GM18511 (cell line): ENCODE results near the gene PLAGL2.
"Not testable (repeated sequence)": the region's sequence is repeated elsewhere in the genome, so short reads cannot be mapped to it uniquely, and the experiment has no call there.

ENCODE experiments used
- ATAC-seq: cut with Tn5 transposase; IDR thresholded peaks from one replicate; pipeline ENCODE4 v1.9.1; 2021; ENCODE audit warnings: mild to moderate bottlenecking, moderate library complexity; ENCODE audit not compliant: unreplicated experiment

PLAGL2 gene

DNA sequence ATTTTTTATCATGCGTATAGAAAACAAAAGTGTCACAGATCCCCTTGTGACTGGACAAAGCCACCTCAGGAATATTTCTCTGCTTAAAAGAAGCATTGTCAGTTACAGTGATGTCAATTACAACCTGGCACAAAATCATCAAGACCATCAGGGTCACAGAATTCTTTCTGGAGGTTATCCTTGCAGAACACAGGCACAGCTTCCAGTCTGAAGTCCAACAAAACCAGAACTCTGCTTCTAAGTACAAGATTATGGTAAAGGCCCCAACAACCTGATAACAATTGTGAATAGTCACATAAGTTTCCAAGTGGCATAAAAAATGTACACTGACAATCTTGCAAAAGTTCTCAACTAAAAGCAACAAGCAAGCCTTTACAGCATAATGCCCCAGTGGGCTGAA, 21.0 kb downstream of the PLAGL2 start:
- ATAC-seq = no peak

DNA sequence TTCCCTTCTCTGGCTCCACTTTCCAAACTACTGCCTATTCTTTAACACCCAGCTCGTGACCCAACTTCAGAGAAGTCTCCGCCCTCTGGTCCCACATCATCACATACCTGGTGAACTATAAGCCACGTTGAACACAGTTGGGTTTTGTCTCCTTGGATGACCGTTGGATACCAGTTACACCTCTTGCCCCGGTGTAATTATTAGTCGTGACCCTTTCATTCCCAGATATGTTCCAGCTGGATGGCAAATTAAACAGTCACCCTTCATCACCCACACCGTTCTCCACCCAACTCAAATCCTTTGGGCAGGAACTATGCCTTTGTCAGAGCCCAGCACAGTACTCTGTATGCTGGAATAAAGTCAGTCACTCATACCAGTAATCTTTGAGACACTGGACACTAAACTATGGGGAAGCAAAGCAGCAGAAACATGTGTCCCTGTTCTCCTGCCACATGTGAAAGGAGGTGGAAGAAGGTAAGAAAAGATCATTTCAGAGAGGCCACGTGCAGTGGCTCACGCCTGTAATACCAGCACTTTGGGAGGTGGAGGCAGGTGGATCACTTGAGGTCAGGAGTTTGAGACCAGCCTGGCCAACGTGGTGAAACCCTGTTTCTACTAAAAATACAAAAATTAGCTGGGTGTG, 22.5 kb downstream of the PLAGL2 start:
- ATAC-seq = no peak

DNA sequence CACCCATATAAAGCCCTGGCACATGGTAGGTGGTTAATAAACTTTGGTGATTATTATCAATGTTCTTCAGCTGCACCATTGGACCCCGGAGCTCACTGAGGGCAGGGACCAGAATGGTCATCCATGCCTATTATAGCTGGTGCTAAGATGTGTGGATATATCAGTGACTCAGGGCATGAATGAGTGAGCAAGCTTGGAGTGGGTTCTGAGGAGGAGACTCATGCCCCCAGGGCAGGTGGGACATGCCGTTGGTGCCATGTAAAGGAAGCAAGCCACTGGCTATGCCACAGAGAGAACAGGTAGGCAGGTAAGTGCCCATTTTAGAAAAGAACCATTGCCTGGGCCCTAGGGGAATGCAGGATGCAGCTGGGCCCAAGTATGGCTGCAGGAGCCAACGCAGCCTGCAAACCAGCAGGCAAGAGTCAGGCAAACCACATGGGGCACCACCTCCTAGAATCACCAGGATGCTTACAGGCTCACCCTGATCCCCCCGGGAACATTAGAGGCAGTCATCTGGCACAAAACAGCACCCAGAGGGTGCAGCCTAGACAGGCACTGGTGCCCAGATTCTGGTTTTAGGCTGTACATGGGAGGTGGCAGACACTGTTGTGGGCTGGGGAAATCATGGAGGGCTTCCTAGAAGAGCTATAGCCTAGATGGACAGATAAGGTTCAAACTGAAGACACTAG, 23.5 kb downstream of the PLAGL2 start:
- ATAC-seq = no peak

DNA sequence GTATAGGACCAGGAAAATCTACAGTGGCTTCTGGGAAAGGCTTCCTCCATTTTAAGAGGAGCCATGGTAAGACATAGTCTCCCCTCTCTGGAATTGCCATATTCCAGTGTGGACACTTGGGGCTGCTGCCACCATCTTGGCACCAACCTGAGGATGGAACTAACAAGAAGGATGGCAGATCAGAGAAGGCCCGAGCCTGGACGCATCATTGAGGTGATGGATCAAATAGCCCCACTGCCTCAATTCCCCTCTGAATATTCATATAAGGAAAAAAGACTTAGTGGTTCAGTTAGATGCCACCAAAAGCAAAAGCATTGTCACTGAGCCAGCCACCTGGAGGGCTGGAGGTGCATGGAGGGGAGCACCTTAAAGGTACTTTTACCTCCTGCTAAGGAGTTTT, 25.9 kb downstream of the PLAGL2 start:
- no peak for ATAC-seq

DNA sequence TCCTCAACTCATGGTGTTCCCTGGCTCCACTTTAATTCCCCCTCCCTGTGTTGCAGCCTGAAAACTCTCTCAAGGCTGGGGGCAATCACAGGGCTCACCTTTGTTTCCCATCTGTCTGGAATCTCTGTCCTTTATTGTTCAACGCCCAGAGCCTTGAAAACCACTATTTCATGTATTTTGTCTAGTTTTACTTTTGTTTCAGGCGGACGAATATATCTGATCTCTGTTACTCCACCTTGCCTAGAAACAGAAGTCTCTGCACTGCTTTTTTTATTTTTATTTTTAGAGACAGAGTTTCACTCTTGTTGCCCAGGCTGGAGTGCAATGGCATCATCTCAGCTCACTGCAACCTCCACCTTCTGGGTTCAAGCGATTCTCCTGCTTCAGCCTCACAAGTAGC, 27.6 kb downstream of the PLAGL2 start:
- no peak for ATAC-seq

DNA sequence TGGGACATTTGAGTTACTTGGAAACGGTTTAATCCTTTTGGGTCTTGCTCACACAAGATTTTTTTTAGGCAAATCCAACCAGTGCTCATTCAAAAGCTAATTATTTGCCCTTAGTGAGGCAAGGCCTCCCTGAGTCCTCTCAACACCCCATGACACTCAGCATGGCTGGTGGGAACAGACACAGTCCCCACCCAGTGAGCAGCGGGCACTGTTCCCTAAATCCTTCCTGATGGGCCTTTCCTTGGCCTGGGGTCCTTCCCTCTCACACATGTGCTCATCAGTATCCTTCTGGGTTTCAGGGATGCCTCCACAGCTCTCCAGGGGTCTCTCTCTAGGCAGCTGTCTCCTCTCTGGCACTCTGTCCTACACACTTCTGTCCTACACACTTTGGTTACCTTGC, 28.0 kb downstream of the PLAGL2 start:
- no peak for ATAC-seq

DNA sequence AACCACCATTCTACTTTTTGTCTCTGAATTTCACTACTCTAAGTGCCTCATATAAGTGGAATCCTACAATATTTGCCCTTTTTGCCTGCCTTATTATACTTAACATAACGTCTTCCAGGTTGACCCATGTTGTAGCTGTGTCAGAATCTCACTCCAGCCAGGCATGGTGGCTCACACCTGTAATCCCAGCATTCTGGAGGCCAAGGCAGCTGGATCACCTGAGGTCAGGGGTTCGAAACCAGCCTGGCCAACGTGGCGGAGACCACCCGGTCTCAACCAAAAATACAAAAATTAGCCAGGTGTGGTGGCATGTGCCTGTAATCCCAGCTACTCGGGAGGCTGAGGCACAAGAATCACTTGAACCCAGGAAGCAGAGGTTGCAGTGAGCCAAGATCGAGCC, 29.8 kb downstream of the PLAGL2 start:
- ATAC-seq = not testable (repeated sequence)

DNA sequence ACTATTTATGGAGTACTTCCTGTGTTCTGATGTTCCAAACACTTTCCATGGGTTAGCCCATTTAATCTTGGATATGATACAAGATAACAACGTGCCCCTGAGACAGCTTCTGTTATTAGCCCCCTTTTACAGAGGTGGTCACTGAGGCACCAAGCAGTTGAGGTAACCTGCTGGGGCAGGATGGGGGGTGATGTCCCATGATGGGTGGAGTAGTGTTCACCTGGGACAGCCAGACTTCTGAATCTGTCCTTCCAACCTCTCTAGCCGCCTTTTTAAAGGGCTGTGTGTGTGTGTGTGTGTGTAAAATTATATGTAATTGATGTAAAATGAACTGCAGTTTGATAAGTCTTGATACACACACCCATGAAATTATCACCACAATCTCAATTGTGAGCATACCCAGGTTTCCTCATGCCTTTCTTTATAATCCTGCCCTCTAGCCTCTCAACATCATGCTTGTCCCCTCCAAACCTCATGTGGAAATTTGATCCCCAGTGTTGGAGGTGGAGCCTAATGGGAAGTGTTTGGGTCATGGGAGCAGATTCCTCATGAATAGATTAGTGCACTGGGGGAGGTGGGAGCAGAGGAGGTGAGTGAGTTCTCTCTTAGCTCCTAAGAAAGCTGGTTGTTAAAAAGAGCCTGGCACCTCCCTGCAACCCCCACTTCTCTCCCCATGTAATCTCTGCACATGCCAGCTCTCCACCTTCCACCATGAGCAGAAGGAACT, 39.2 kb downstream of the PLAGL2 start:
- no peak for ATAC-seq

DNA sequence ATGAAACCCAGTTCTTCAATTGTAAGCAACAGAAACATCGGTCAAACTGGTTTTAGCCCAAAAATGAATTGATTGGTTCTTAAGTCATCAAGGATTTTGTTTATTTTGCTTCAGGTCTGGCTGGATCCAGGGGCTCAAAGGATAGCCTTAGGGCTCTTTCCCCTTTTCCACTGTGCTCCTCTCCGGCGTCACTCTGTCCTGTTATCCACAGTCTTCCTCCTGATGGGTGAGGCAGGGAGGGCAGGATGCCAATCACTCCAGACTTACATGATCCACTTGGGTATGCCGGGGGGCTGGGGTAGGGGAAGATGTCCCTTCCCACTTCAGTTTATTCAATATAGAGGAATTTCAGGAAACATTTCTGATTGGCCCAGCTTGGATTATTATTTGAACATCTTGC, 40.0 kb downstream of the PLAGL2 start:
- no peak for ATAC-seq

DNA sequence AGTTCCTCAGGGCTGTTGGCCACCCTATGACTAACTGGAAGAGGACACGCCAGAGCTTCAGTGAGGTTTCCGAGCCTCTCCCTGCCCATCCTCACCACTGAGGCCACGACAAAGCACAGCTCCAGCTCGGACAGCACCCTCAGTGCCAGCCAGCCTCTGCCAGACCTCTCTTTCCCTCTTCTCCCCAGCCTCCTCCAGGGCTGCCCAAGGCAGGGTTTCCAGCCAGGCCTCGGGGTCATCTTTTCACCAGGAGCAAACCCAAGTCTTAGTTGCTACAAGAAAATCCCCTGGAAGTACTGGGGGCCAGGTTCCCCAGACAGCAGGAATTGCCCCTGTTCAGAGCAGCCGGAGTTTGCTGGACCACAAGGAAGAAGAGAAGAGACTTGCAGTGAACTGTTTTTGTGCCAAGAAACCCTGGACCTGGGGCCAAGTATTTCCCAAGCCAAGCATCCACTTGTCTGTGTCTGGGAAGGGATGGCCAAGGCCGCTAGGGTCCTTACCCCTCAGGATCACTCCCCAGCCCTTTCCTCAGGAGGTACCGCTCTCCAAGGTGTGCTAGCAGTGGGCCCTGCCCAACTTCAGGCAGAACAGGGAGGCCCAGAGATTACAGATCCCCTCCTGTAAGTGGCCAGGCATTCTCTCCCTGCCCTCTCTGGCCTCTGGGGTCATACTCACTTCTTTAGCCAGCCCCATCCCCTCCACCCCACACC, 41.6 kb downstream of the PLAGL2 start:
- ATAC-seq = no peak

DNA sequence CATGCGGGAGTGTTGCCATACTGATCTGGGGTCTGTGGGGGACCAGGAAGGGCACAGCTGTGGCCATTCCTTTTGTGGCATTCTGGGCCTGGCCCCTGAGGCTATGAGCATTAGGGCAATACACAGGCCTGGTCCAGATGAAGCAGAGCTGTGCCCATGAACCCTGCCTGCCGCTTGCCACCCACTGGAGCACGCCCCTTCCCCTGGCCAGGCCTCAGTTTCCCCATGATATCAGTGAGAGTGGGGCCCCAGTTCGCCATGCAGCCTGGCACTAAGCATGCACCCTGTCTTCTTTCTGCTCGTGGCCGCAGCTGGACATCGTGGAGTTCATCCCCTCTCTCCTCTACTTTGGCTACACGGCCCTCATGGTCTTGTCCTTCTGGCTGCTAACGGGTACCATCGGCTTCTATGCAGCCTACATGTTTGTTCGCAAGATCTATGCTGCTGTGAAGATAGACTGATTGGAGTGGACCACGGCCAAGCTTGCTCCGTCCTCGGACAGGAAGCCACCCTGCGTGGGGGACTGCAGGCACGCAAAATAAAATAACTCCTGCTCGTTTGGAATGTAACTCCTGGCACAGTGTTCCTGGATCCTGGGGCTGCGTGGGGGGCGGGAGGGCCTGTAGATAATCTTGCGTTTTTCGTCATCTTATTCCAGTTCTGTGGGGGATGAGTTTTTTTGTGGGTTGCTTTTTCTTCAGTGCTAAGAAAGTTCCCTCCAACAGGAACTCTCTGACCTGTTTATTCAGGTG, 42.4 kb downstream of the PLAGL2 start:
- no peak for ATAC-seq

DNA sequence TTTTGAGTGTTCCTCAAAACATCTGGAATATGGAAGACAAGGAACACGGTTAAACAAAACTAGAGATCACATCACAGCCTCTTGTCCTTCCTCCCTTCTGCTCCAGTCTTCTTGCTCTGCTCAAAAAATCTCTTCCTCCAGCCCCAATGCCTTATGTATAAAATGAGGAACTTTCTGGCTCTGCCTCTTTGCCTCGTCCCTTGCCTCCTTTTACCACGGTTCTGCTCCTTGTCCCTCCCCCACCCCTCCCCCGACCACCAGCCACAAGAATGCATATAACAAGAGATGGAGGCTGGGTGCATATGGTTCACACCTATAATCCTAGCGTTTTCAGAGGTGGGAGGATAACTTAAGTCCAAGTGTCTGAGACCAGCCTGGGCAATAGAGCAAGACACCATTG, 43.6 kb downstream of the PLAGL2 start:
- ATAC-seq = no peak

DNA sequence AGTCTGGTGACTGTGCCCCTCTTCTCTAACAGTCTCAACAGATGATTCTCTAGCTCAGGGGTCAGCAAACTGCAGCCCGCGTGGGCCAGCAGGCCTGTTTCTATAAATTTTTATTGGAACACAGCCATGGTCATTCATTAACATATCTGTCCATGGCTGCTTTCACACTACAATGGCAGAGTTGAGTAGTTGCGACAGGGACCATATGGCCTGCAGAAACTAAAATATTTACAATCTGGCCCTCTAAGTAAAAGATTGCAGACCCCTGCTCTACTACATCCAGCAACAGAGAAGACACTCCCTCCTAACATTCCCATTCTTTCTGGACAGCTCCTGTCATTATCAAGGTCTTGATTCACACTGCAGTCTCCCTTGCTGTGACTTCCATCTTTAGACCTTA, 45.2 kb downstream of the PLAGL2 start:
- ATAC-seq = no peak

DNA sequence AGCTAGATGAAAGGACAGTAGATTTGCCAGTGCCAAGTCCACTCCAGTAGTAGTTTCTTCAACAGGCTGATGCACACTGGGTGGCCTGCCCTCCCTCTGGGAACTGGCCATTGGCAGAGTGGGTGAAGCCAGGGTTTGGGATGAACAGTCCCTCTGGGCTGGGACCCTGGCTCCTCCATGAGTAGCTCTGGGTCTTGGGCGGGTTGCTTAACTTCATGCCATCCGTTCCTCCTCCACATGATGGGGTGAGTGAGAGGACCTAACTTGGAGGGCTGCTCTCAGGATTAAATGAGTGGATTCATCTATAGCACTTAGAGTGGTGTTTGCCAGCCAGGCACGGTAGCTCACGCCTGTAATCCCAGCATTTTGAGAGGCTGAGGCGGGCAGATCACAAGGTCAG, 47.2 kb downstream of the PLAGL2 start:
- no peak for ATAC-seq

DNA sequence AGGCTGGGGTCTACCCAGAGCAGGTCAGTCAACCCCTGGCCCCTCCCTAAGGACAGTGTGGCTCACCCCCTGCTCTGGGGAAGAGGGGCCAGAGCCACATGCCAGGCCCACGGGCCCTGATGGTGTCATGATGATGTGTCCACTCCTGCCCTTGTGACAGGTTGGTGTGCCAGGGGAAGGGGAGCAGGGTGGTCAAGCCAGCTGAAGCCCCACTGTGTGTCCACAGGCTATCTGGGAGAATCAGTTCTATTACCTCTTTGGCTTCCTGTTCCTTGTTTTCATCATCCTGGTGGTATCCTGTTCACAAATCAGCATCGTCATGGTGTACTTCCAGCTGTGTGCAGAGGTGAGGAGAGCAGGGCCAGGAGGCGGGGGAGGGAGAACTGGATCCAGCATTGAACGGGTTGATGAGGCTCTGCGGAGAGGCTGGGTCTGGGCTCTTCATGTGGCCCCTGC, 47.7 kb downstream of the PLAGL2 start:
- no peak for ATAC-seq

DNA sequence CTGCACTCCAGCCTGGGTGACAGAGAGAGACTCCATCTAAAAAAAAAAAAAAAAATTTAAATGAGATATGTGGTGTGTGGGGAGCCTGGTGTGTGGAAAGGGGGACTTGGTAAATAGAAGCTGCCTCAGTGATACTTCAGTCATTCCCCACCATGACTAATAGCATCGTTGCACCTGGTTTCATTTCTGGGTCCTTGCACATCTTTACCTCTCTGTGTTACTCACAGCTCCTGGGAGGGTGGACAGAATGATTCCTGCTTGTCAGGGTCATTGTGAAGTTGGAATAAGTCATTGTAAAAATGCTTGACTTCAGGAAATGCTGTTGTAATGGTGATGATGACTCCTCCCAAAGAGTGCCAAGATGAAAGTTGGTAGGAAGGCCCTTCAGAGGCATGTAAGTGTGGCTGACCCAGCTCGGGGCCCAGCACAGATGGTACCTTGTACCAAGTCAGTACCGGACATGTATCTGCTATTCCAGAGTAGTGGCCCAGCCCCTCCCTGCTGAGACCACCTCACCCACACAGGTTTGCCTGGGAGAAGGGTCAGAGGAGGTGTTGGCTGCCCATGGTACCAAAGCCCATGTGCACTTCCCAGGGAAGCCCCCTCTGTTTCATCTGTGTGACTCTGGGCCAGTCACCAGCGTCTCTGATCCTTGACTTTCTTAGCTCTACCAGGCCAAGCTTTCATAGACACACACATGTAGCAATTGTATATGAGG, 48.4 kb downstream of the PLAGL2 start:
- no peak for ATAC-seq

DNA sequence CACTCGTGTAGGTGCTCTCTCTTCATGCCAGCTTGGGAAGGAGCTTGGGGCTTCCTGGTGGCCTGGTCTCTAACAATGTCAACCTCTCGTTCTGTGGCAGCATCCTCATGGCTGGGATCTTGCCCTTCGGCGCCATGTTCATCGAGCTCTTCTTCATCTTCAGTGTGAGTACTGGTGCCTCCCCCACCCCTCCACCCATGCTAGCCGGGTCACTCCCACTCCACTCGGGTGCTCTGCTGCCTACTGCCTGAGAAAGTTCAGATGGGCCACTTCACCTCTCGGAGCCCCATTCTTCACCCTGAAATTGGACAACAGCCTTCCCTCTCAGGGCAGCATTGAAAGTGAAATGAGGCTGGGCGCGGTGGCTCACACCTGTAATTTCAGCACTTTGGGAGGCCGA, 49.2 kb downstream of the PLAGL2 start:
- no peak for ATAC-seq

DNA sequence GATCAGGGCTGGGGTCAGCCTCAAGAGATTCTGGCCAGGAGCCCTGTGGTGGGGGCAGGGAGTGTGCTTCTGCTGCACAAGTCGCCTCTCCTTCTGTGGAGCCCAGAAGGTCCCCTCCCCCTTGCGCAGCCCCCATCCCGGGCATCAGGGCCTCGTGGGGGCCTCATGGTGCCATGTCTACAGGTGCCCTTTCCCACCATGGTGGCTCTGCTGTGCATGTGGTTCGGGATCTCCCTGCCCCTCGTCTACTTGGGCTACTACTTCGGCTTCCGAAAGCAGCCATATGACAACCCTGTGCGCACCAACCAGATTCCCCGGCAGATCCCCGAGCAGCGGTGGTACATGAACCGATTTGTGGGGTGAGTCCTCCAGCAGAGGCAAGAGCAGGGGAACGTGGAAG, 49.9 kb downstream of the PLAGL2 start:
- no peak for ATAC-seq

DNA sequence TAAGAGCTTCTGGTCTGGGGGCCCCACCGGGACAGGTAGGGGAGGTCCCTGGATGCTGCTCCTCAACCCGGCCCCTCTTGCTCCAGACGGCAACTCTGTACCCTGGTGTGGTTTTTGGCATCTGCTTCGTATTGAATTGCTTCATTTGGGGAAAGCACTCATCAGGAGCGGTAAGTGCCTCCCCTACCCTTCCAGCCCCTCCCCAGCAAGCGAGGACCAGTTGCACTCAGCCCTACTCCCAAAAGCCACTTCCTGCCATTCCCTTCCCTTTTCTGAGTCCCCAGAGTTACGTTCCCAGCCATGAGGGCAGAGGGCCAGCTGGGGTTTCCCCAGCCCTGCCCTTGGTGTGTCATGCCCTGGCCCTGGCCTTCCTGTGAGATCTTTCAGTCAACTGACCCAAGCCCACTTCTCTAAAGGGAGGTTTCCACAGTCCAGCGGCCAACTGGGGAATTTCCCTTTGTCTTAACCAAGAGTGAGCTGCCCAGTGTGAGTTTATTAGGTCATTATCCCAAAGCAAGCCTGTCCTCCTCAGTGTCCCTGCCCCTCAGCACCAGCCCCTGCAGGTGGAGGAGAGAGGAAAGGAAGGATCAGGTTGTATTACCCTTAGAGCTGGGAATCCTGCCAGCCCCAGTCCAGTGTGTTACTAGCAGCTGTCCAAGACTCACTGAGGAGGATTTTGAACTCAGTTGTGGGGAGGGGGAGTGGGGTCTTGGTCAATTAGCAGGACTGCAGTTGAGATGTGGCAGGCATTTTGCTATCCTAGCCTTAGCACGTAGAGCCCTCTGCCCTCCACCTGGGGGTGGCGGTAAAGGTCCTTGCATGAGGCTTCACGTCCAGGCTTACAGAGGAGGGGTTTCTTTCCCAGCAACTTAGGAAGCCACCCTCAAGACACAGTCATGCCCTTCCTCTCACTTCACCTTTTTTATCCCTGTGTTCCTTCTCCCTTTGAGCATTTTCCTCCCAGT, 52.2 kb downstream of the PLAGL2 start:
- ATAC-seq = peak; percentile 52
